Sigmoid colon (tissue), 7 donors: ENCODE data around the gene NIPAL3. TPM values are rescaled to one million over a fixed set of nuclear protein-coding genes. Genes with fewer than 3 reads are reported as not detected.
A peak's percentile ranks its signal among the peaks of the same experiment; 100 is the strongest.

Source experiments
- DNase-seq: peaks from one replicate; pipeline ENCODE4 v3.0.0-alpha.2; 2019
- H3K27ac ChIP-seq, 4 donors: fragments of 200-600 bp; sonication (generic); one replicate each; pipeline ENCODE4 v1.5.1; 2016 to 2019; ENCODE audit warnings: mild to moderate bottlenecking in 1 of 4
- H3K27me3 ChIP-seq, 3 donors: fragments of 200-600 bp; sonication (generic); one replicate each; pipeline ENCODE4 v1.5.1; 2019; ENCODE audit warnings: mild to moderate bottlenecking in 1 of 3
- H3K36me3 ChIP-seq, 4 donors: fragments of 200-600 bp; sonication (generic); one replicate each; pipeline ENCODE4 v1.5.1; 2016 to 2019
- H3K4me1 ChIP-seq, 4 donors: fragments of 200-600 bp; sonication (generic); one replicate each; pipeline ENCODE4 v1.5.1; 2017 to 2019
- H3K4me3 ChIP-seq, 4 donors: fragments of 200-600 bp; sonication (generic); one replicate each; pipeline ENCODE4 v1.5.1; 2017 to 2019; ENCODE audit warnings: mild to moderate bottlenecking in 2 of 4, moderate library complexity in 1 of 4
- H3K9me3 ChIP-seq, 4 donors: fragments of 200-600 bp in 3 of 4; sonication (generic) in 3 of 4; one replicate each; pipeline versions ENCODE4 v1.5.1 to v1.6.1; 2013 to 2019
- EP300 ChIP-seq, 4 donors: sonication (generic); formaldehyde crosslinking; IDR thresholded peaks; one replicate each; pipeline ENCODE4 v1.6.1; 2017; ENCODE audit warnings: antibody characterized with exemption in 4 of 4
- POLR2A ChIP-seq, 2 donors: fragments of 450-650 bp; IDR thresholded peaks; one replicate each; pipeline ENCODE4 v1.6.1; 2016; ENCODE audit warnings: antibody characterized with exemption in 2 of 2, mild to moderate bottlenecking in 2 of 2, moderate library complexity in 2 of 2
- POLR2AphosphoS5 ChIP-seq, 4 donors: sonication (generic); formaldehyde crosslinking; IDR thresholded peaks; one replicate each; pipeline ENCODE4 v1.6.1; 2017; ENCODE audit warnings: antibody characterized with exemption in 4 of 4
- WGBS, 2 donors: extraction: QIAGEN DNeasy Blood & Tissue Kit; methylation state at CpG; one replicate each; pipeline ENCODE4 v1.1.7; 2013; 5-methylcytosine and 5-hydroxymethylcytosine counted together
- intact Hi-C: fragments of 100-400 bp; cut with DNase I; formaldehyde crosslinking; loops from one replicate; pipeline ENCODE4 v1.15.1; 2023
- polyA plus RNA-seq, 3 donors: library from polyadenylated mRNA; stranded (reverse); fragments of 200-250 nt; gene quantifications; one replicate each; pipeline ENCODE4 v1.2.3, GENCODE V29; 2013
- total RNA-seq, 4 donors: library from RNA; depleted of rRNA; stranded (reverse); fragments of >200 nt; gene quantifications; one replicate each; pipeline ENCODE4 v1.1.0, GENCODE V29; 2016
- TF ChIP-seq, protein P1 (sequence below), 4 experiments: fragments of 450-650 bp in 3 of 4; fragments of 200-600 bp in 1 of 4; IDR thresholded peaks; one replicate each; pipeline ENCODE4 v1.5.1; 2016 to 2019; ENCODE audit warnings: antibody characterized with exemption in 4 of 4, mild to moderate bottlenecking in 3 of 4, moderate library complexity in 2 of 4
- donor health status: healthy with polysubstance abuse.
- donor health status: Bipolar disorder and iron deficiency.
- donor health status: healthy.

NIPAL3 gene
- 10 to 100 TPM; 23.7 to 53.2 (median 42.3) TPM for total RNA-seq
- polyA plus RNA-seq: 10 to 100 TPM in 1 of 3 donors, 1 to 10 TPM in 2; 5.8 to 19.6 (median 7.8) TPM

DNA sequence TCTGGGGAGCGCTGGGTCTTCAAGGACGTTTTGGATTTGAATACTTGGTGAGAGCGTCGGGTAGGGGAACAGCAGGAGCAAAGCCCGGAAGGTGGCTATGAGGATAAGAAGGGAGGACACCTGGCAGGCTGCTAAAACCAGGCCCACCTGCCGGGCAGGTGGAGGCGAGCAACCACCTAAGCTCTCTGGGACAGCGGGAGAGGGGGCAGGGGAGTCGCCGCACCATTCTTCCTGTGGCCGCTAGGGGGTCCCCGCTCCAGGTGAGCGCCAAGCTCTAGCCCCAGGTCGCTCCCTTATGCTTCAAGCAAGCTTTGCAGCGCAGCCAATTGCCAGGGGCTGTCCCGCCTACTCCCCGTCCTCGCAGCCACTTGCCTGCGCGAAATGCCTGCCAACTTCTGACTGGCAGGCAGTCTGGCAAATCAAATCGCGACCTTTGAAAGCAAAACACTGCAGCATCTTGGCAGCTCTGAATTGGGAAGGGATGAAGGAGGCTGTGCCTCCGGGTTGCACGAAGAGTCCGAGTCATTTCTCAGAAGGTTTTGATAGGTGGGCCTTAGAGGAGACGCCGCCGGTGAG, at the start of gene NIPAL3:
TSS of gene NIPAL3 (plus strand) at position 469 of the 576 bp plus-strand sequence. CDS start 3,746 bp downstream, outside the sequence.
- peak within 1 kb of the TSS; percentile 39 to 84 (median 64) for H3K27ac ChIP-seq
- WGBS, 2 donors: 1 to 3% methylated on average over 28 of the region's 28 CpGs
- H3K4me3 ChIP-seq: peak within 1 kb of the TSS; percentile 45 to 65 (median 58)
- peak; percentile 99 for DNase-seq
- H3K9me3 ChIP-seq: no peaks in the 10 kb centered on the region
- peaks cover 0 to 50% (median 27%) of the 10 kb centered on the region in 4 donors for H3K4me1 ChIP-seq
- H3K27me3 ChIP-seq: no peaks in the 10 kb centered on the region
- intact Hi-C loops: loop anchor here (5.0 kb wide), 2 partner anchors 87 to 227 kb away; partner anchors contain the start of genes RCAN3 and SRRM1
- peaks cover 0 to 9% (median 3%) of the 10 kb centered on the region in 4 donors for H3K36me3 ChIP-seq
- TF ChIP-seq POLR2A (IDR thresholded peaks at IDR 0.05): peak in 1 of 2 donors; percentile 16
- TF ChIP-seq EP300 (IDR thresholded peaks at IDR 0.05): no peak
- peak in 3 of 4 donors; percentile 57 to 80 (median 62) for TF ChIP-seq POLR2AphosphoS5 (IDR thresholded peaks at IDR 0.05)
- TF ChIP-seq, protein P1, sequence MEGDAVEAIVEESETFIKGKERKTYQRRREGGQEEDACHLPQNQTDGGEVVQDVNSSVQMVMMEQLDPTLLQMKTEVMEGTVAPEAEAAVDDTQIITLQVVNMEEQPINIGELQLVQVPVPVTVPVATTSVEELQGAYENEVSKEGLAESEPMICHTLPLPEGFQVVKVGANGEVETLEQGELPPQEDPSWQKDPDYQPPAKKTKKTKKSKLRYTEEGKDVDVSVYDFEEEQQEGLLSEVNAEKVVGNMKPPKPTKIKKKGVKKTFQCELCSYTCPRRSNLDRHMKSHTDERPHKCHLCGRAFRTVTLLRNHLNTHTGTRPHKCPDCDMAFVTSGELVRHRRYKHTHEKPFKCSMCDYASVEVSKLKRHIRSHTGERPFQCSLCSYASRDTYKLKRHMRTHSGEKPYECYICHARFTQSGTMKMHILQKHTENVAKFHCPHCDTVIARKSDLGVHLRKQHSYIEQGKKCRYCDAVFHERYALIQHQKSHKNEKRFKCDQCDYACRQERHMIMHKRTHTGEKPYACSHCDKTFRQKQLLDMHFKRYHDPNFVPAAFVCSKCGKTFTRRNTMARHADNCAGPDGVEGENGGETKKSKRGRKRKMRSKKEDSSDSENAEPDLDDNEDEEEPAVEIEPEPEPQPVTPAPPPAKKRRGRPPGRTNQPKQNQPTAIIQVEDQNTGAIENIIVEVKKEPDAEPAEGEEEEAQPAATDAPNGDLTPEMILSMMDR (IDR thresholded peaks at IDR 0.05): peak; percentile 33 to 83 (median 72)

GRCh38 chr1:24366707-24367106, 48.9 kb upstream of the NIPAL3 start:
- DNase-seq: no peak
- intact Hi-C loops: no loop called here
- TF ChIP-seq POLR2A (IDR thresholded peaks at IDR 0.05) (no peak), POLR2AphosphoS5 (IDR thresholded peaks at IDR 0.05) (no peak), EP300 (IDR thresholded peaks at IDR 0.05) (no peak)
- TF ChIP-seq, protein P1 (IDR thresholded peaks at IDR 0.05): no peak
- H3K4me1 ChIP-seq: no peaks in the 10 kb centered on the region
- no peak overlapping the region for H3K4me3 ChIP-seq
- H3K27me3 ChIP-seq: no peaks in the 10 kb centered on the region
- no peaks in the 10 kb centered on the region for H3K9me3 ChIP-seq
- no peak overlapping the region for H3K27ac ChIP-seq
- WGBS, 2 donors: 59 to 86% methylated on average over 9 of the region's 9 CpGs
- peaks cover 0 to 21% (median 0%) of the 10 kb centered on the region in 4 donors for H3K36me3 ChIP-seq

DNA sequence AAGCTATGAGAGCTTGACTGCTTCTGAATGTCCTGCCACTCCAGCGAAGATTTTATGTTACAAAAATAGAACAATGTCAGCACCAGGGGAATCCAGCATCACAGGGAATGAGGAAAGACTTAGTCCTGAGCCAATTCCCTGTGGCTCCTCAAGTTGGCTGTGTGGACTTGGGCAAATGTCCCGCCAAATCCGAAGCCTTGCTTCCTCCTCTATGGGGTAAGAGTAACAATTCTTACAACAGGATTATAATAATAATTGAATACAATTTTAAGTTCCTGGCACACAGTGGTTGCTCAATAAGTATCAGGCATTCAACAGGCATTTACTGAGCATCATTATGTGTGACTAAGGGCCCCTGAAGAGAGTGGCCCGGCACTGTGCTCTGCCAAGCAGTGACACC, 46.4 kb upstream of the NIPAL3 start:
- Histone ChIP-seq H3K27me3 (no peaks in the 10 kb centered on the region), H3K4me1 (no peaks in the 10 kb centered on the region), H3K27ac (no peak overlapping the region), H3K36me3 (peaks cover 0 to 34% (median 0%) of the 10 kb centered on the region in 4 donors), H3K9me3 (no peaks in the 10 kb centered on the region), H3K4me3 (no peak overlapping the region)
- TF ChIP-seq EP300 (IDR thresholded peaks at IDR 0.05): no peak
- no peak for TF ChIP-seq POLR2AphosphoS5 (IDR thresholded peaks at IDR 0.05)
- TF ChIP-seq, protein P1 (IDR thresholded peaks at IDR 0.05): no peak
- TF ChIP-seq POLR2A (IDR thresholded peaks at IDR 0.05): no peak
- DNase-seq: peak; percentile 72
- intact Hi-C loops: no loop called here
- 94 to 95% methylated on average over 4 of the region's 4 CpGs for WGBS, 2 donors

DNA sequence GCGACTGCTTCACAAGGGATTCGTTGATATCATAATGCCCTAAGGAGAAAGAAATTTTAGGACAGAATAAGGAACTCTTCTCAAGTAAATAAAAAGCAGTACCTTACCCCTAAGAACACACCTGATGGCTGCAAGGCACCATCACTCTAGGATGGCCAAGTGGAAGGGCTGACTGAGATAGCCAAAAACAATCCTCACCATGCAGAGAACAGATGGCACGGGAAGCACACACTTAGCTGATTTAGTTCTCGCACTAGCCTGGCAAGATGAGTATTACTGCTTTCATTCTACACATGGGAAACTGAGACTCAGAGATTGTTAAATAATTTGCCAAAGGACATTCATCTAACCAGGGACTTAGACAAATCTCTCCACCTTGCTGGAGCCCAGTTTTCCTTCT, 45.8 kb upstream of the NIPAL3 start:
- Histone ChIP-seq H3K9me3 (no peaks in the 10 kb centered on the region), H3K36me3 (peaks cover 0 to 34% (median 0%) of the 10 kb centered on the region in 4 donors), H3K4me1 (no peaks in the 10 kb centered on the region), H3K4me3 (no peak overlapping the region), H3K27me3 (no peaks in the 10 kb centered on the region), H3K27ac (no peak overlapping the region)
- intact Hi-C loops: no loop called here
- DNase-seq: no peak
- 95 to 97% methylated on average over 4 of the region's 4 CpGs for WGBS, 2 donors
- no peak for TF ChIP-seq POLR2A (IDR thresholded peaks at IDR 0.05)
- TF ChIP-seq, protein P1 (IDR thresholded peaks at IDR 0.05): no peak
- TF ChIP-seq POLR2AphosphoS5 (IDR thresholded peaks at IDR 0.05): no peak
- TF ChIP-seq EP300 (IDR thresholded peaks at IDR 0.05): no peak
